ENCODE data around the gene SLC25A11.

Gene SLC25A11

GRCh38 chr17:4893721-4894560 lies 45.9 kb downstream of the SLC25A11 start:
- FAIRE-seq, result no peak

GRCh38 chr17:4893272-4893671 lies 46.6 kb downstream of the SLC25A11 start:
- FAIRE-seq, result no peak

- FAIRE-seq, result no peak
Observed at GRCh38 chr17:4892499-4893221, 47.2 kb downstream of the SLC25A11 start.

GRCh38 chr17:4891411-4892410 lies 48.1 kb downstream of the SLC25A11 start:
- no peak for FAIRE-seq

- no peak for FAIRE-seq
Observed at GRCh38 chr17:4887581-4887980, 52.3 kb downstream of the SLC25A11 start.
